Stimulated activated CD4-positive, alpha-beta T cell treated with anti-CD3 and anti-CD28 coated beads, Interleukin-15, amount 100 ng/mL, for 1 hour (primary cell): Measurements from ENCODE around the gene DDX60.

Experiments
- DNase-seq, 2 donors: peaks; one replicate each; pipeline ENCODE4 v3.0.0-alpha.2; 2020; ENCODE audit warnings: low read depth in 1 of 2, low spot score in 1 of 2

Gene DDX60

GRCh38 chr4:168208957-168209614 lies 109.5 kb downstream of the DDX60 start:
- DNase-seq = no peak

GRCh38 chr4:168203233-168203911 lies 115.2 kb downstream of the DDX60 start:
- no peak for DNase-seq

DNA sequence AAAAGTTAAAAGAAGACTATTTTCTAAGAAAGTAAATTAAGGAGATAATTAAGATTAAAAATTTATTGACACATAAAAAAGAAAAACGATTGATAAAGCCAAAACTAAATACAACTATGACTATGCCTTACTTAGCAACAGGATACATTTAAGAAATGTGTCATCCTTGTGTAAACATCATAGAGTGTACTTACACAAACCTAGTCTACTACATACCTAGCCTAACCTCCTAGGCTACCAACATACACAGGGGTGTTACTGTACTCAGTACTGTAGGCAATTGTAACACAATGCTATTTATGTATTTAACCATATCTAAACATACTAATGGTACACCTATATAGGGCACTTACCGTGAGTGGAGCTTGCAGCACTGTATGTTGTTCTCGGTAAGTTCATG lies 117.9 kb downstream of the DDX60 start:
- DNase-seq = no peak

GRCh38 chr4:168199260-168199957 lies 119.1 kb downstream of the DDX60 start:
- no peak for DNase-seq

GRCh38 chr4:168197926-168198325 lies 120.6 kb downstream of the DDX60 start:
- no peak for DNase-seq

DNA sequence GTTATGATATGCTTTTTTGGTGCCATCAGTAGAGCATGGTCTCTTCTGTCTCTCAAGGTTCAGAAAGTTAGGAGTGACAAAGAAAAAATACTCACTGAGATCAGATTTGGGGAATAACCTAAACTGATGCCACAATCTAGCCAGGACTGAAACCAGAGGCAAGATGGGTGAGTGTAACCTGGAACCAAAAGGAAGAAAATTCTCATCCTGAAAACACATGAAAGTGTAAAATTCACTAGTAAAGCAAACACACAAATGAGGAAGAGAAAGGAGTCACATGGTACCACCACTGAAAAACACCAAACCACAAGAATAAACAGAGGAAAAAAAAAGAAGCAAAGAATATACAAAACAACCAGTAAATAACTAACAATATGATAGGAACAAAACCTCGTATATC lies 129.8 kb downstream of the DDX60 start:
- no peak for DNase-seq

- DNase-seq = no peak
Observed at GRCh38 chr4:168183717-168184571, 134.6 kb downstream of the DDX60 start.

GRCh38 chr4:168177546-168178149 lies 140.9 kb downstream of the DDX60 start:
- no peak for DNase-seq

DNA sequence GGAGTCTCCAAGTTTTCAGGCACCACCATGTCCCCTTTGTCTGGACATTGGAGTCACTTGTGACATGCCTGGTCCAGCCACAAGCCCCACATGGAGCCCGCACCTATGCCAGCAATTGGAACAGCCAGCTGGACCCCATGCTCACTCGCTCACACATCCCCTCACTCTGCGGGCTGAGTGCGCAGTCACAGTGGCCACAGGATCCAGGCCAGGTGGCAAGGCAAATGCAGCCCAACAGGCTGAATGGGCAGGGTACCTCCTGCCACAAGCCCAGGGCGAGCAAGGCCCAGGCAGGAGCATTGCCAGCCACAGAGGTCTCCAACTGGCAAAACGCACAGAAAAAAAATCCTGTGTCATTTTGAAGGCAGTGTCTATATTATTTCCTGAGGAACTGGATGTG lies 144.2 kb downstream of the DDX60 start:
- DNase-seq = no peak

DNA sequence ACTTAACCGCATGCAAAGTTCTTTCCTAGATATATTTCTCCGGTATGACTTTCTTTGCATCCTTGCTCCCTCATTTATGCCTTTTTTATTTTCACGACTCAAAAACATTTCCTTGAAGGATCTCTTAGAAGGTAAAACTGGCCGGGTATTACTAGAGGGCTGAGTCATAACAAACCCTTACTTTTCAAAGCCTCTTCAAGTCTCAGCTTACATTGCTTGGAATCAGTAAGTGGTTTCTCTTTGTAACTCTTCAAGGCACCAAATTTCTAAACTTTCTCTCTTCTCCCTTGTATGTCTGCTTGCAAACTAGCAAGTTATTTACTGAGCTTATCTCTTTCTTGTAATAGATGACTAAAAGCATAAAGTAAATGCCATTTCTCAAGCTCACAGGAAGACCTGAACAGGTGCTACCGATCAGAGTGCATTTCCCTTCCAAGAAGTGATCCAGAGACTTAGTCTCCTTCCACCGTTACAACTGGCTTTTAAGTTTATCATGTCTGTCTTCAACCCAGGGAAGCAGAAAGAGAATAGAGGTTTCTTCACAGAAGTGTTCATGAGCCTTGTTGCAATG lies 150.8 kb downstream of the DDX60 start:
- no peak for DNase-seq
